ENCODE measurements around the gene TBC1D22B.

TBC1D22B gene

GRCh38 chr6:37258405-37259105 lies 983 bp downstream of the TBC1D22B start:
- Histone ChIP-seq H3K79me2 (ENCODE audit: control insufficient read depth, low read length) (peaks cover 52% of the 10 kb centered on the region), H3K4me1 (ENCODE audit: control insufficient read depth, low read length) (peaks cover 24% of the 10 kb centered on the region), H4K20me1 (ENCODE audit: control insufficient read depth, insufficient read depth, low read depth, low read length) (no peaks in the 10 kb centered on the region), H3K4me2 (ENCODE audit: low read length) (peak overlapping the region; percentile 83), H3F3A (ENCODE audit: control insufficient read depth, insufficient read depth) (peaks cover 3% of the 10 kb centered on the region; the same call in 1 of the 2 replicates), H3K36me3 (ENCODE audit: control insufficient read depth, low read length) (peaks cover 3% of the 10 kb centered on the region; the same call in 1 of the 2 replicates), H3K9me2 (replicated peaks; ENCODE audit: control insufficient read depth, low read length) (no peaks in the 10 kb centered on the region), H3K9me3 (ENCODE audit: control insufficient read depth, insufficient read depth, low read length) (no peaks in the 10 kb centered on the region), H3K27me3 (ENCODE audit: control insufficient read depth, low read length) (no peaks in the 10 kb centered on the region), H3K4me3 (ENCODE audit: low read length) (peak overlapping the region; percentile 90), H3K27ac (ENCODE audit: low read depth, low read length) (0 out of 2 replicates have a peak overlapping the region, but pooled peaks have one; percentile 24)
- no peak for TF ChIP-seq EZH2phosphoT487 (IDR thresholded peaks at IDR 0.05; ENCODE audit: borderline replicate concordance, low read length)
- TF ChIP-seq, protein P1, sequence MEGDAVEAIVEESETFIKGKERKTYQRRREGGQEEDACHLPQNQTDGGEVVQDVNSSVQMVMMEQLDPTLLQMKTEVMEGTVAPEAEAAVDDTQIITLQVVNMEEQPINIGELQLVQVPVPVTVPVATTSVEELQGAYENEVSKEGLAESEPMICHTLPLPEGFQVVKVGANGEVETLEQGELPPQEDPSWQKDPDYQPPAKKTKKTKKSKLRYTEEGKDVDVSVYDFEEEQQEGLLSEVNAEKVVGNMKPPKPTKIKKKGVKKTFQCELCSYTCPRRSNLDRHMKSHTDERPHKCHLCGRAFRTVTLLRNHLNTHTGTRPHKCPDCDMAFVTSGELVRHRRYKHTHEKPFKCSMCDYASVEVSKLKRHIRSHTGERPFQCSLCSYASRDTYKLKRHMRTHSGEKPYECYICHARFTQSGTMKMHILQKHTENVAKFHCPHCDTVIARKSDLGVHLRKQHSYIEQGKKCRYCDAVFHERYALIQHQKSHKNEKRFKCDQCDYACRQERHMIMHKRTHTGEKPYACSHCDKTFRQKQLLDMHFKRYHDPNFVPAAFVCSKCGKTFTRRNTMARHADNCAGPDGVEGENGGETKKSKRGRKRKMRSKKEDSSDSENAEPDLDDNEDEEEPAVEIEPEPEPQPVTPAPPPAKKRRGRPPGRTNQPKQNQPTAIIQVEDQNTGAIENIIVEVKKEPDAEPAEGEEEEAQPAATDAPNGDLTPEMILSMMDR (IDR thresholded peaks at IDR 0.05; ENCODE audit: low read depth, low read length, poor library complexity, severe bottlenecking): no peak

DNA sequence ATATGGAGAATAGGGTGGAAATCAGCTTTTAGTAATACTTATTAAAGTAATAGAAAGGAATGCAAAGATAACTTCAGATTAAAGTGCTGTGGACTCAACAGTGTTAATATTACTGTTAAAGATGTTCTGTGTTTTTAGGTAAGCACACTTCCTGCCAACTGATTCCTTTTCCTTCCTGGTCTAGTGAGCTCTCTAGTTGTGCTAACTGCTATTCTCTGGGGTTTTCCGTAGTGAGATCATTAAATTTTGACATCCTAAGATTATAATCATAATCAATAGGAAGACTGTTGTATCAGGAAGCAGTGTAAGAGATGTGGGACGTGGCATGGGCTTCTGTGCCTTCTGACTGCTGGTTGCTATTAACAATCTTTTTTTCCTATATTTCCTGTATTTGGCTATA lies 1.6 kb downstream of the TBC1D22B start:
- peak overlapping the region; percentile 83 for H3K4me2 ChIP-seq (ENCODE audit: low read length)
- H3F3A ChIP-seq (ENCODE audit: control insufficient read depth, insufficient read depth): peaks cover 3% of the 10 kb centered on the region; the same call in 1 of the 2 replicates
- peaks cover 3% of the 10 kb centered on the region; the same call in 1 of the 2 replicates for H3K36me3 ChIP-seq (ENCODE audit: control insufficient read depth, low read length)
- H4K20me1 ChIP-seq (ENCODE audit: control insufficient read depth, insufficient read depth, low read depth, low read length): no peaks in the 10 kb centered on the region
- peaks cover 52% of the 10 kb centered on the region for H3K79me2 ChIP-seq (ENCODE audit: control insufficient read depth, low read length)
- no peaks in the 10 kb centered on the region for H3K27me3 ChIP-seq (ENCODE audit: control insufficient read depth, low read length)
- no peaks in the 10 kb centered on the region for H3K9me3 ChIP-seq (ENCODE audit: control insufficient read depth, insufficient read depth, low read length)
- peaks cover 24% of the 10 kb centered on the region for H3K4me1 ChIP-seq (ENCODE audit: control insufficient read depth, low read length)
- peak overlapping the region; percentile 24; the same call in 1 of the 2 replicates for H3K27ac ChIP-seq (ENCODE audit: low read depth, low read length)
- no peaks in the 10 kb centered on the region for H3K9me2 ChIP-seq (replicated peaks; ENCODE audit: control insufficient read depth, low read length)
- peak overlapping the region; percentile 90 for H3K4me3 ChIP-seq (ENCODE audit: low read length)
- TF ChIP-seq, protein P1 (IDR thresholded peaks at IDR 0.05; ENCODE audit: low read depth, low read length, poor library complexity, severe bottlenecking): no peak
- TF ChIP-seq EZH2phosphoT487 (IDR thresholded peaks at IDR 0.05; ENCODE audit: borderline replicate concordance, low read length): no peak

DNA sequence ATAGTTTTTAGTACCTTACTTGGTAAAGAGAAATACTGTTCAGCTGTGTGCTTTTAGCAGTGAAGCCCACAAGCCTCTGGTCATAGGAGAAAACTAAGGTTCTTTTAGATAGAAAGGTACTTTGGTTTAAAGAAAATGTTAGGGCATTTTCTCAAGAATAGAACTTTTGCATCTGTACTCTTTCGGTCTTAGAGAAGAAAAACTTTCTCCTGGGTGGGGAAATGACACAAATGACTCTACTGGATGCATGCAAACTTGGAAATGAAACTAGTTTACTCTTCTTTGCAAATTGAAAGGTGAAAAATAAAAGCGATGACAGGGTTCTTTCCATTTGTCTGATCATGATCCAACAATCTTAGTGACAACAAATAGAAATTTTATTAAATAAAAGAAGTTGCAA lies 2.5 kb downstream of the TBC1D22B start:
- H3K9me3 ChIP-seq (ENCODE audit: control insufficient read depth, insufficient read depth, low read length): no peaks in the 10 kb centered on the region
- H3K4me3 ChIP-seq (ENCODE audit: low read length): peak overlapping the region; percentile 90
- no peaks in the 10 kb centered on the region for H3K9me2 ChIP-seq (replicated peaks; ENCODE audit: control insufficient read depth, low read length)
- H4K20me1 ChIP-seq (ENCODE audit: control insufficient read depth, insufficient read depth, low read depth, low read length): no peaks in the 10 kb centered on the region
- H3K79me2 ChIP-seq (ENCODE audit: control insufficient read depth, low read length): peaks cover 57% of the 10 kb centered on the region
- no peak overlapping the region for H3K27ac ChIP-seq (ENCODE audit: low read depth, low read length)
- peaks cover 24% of the 10 kb centered on the region for H3K4me1 ChIP-seq (ENCODE audit: control insufficient read depth, low read length)
- peak overlapping the region; percentile 83 for H3K4me2 ChIP-seq (ENCODE audit: low read length)
- no peaks in the 10 kb centered on the region for H3K27me3 ChIP-seq (ENCODE audit: control insufficient read depth, low read length)
- TF ChIP-seq, protein P1 (IDR thresholded peaks at IDR 0.05; ENCODE audit: low read depth, low read length, poor library complexity, severe bottlenecking): no peak
- no peak for TF ChIP-seq EZH2phosphoT487 (IDR thresholded peaks at IDR 0.05; ENCODE audit: borderline replicate concordance, low read length)
- H3F3A ChIP-seq (ENCODE audit: control insufficient read depth, insufficient read depth): peaks cover 3% of the 10 kb centered on the region; the same call in 1 of the 2 replicates
- H3K36me3 ChIP-seq (ENCODE audit: control insufficient read depth, low read length): peaks cover 3% of the 10 kb centered on the region; the same call in 1 of the 2 replicates

Measured in DOHH2 (cell line).